RWPE2 (cell line): ENCODE results near the gene EFEMP2.

Experiments used
- ATAC-seq: fragments of 200-7000 bp; cut with Tn5 transposase; 3 replicates; pipeline ENCODE4 v1.9.1; 2021; ENCODE audit warnings: low read depth
- DNase-seq: peaks from one replicate; pipeline ENCODE4 v3.0.0-alpha.2; 2020; ENCODE audit warnings: low spot score
- H3K27ac ChIP-seq: fragments of 450-650 bp; 2 replicates; pipeline ENCODE4 v1.5.1; 2017; ENCODE audit warnings: mild to moderate bottlenecking; ENCODE audit not compliant: poor library complexity, severe bottlenecking
- H3K27me3 ChIP-seq: fragments of 250-450 bp; sonication (Bioruptor Pico); 2 replicates; pipeline ENCODE4 v1.5.1; 2021; ENCODE audit warnings: mild to moderate bottlenecking, moderate library complexity; ENCODE audit not compliant: insufficient read depth, poor library complexity, severe bottlenecking
- H3K36me3 ChIP-seq: fragments of 250-450 bp; sonication (Bioruptor Pico); 2 replicates; pipeline ENCODE4 v1.5.1; 2020; ENCODE audit warnings: low read depth, mild to moderate bottlenecking, moderate library complexity
- H3K4me1 ChIP-seq: fragments of 250-450 bp; sonication (Bioruptor Pico); 2 replicates; pipeline ENCODE4 v1.5.1; 2021; ENCODE audit warnings: mild to moderate bottlenecking, moderate library complexity; ENCODE audit not compliant: insufficient read depth, poor library complexity, severe bottlenecking
- H3K4me3 ChIP-seq: fragments of 250-450 bp; sonication (Bioruptor Pico); 2 replicates; pipeline ENCODE4 v1.5.1; 2021; ENCODE audit warnings: mild to moderate bottlenecking, moderate library complexity; ENCODE audit not compliant: severe bottlenecking
- H3K9me3 ChIP-seq: fragments of 250-450 bp; sonication (Bioruptor Pico); 2 replicates; pipeline ENCODE4 v1.5.1; 2021; ENCODE audit warnings: mild to moderate bottlenecking, moderate library complexity; ENCODE audit not compliant: severe bottlenecking
- TF ChIP-seq, protein P1 (sequence below): fragments of 450-650 bp; IDR thresholded peaks from one replicate; pipeline ENCODE4 v1.5.1; 2017; ENCODE audit warnings: mild to moderate bottlenecking, moderate library complexity; ENCODE audit not compliant: poor library complexity, severe bottlenecking

The EFEMP2 gene

DNA sequence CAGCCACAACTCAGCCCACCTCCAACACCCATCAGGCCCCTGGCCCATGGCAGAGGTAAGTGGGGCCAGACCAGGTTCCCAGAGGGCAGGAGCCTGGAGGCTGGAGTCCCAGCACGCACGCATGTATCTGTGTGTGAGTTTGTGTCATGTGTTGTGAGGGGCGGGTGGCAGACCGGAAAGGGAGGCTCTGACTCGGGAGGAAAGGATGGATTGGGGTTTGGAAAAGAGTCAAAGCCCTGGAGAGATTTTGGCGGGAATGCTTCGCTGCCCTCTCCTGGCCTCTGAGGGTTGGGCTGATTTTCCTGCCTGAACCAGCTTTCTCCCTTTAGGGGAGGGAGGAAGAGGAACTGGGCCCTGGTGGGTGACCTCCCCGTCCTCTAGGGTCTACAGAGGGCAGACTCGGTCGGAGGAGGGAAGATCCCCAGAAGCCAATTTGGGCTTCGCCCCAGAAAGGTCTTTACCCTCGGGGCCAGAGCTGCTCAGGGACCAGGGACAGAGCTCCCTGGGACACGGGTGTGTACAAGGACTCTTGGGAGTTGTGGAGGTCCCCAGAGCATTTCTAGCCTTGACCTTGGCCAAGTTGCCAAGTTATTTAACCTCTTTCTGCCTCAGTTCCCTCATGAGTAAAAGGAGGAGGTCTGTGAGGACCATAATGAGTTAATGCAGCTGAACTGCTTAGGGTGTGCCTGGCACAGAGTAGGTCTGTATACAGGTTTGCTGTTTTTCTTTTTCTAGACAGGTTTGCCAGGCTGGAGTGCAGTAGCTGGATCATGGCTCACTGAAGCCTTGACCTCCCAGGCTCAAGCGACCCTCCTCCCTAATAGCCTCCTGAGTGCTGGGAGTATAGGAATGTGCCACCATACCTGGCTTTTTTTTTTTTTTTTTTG lies 39.3 kb upstream of the EFEMP2 start:
- Histone ChIP-seq H3K4me1 (peaks cover 54% of the 10 kb centered on the region), H3K4me3 (no peak overlapping the region), H3K36me3 (peaks cover 4% of the 10 kb centered on the region; the same call in 1 of the 2 replicates), H3K9me3 (no peaks in the 10 kb centered on the region), H3K27ac (peak overlapping the region; percentile 98), H3K27me3 (no peaks in the 10 kb centered on the region)
- DNase-seq (peak; percentile 86), ATAC-seq (peak; percentile 53)
- TF ChIP-seq, protein P1, sequence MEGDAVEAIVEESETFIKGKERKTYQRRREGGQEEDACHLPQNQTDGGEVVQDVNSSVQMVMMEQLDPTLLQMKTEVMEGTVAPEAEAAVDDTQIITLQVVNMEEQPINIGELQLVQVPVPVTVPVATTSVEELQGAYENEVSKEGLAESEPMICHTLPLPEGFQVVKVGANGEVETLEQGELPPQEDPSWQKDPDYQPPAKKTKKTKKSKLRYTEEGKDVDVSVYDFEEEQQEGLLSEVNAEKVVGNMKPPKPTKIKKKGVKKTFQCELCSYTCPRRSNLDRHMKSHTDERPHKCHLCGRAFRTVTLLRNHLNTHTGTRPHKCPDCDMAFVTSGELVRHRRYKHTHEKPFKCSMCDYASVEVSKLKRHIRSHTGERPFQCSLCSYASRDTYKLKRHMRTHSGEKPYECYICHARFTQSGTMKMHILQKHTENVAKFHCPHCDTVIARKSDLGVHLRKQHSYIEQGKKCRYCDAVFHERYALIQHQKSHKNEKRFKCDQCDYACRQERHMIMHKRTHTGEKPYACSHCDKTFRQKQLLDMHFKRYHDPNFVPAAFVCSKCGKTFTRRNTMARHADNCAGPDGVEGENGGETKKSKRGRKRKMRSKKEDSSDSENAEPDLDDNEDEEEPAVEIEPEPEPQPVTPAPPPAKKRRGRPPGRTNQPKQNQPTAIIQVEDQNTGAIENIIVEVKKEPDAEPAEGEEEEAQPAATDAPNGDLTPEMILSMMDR: peak; percentile 74

DNA sequence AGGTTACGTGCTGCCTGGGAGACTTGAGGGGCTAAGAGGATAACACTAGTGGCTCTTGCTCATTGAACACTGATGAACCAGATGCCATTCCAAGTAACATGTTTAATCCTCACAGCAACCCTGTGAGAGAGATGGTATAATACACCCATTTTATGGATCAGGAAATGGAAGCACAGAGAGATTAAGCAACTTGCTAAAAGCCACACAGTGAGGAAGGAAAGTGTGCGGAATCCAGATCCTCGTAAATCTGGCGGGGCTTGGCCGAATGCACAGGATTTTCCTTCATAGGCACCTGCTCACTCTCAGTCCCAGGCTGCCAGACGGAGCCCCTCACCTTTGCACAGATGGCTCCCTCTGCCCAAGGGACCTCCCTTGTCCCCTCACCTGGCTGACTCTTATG lies 35.3 kb upstream of the EFEMP2 start:
- TF ChIP-seq, protein P1: no peak
- Histone ChIP-seq H3K4me3 (no peak overlapping the region), H3K9me3 (no peaks in the 10 kb centered on the region), H3K36me3 (no peaks in the 10 kb centered on the region), H3K4me1 (peaks cover 29% of the 10 kb centered on the region), H3K27me3 (no peaks in the 10 kb centered on the region), H3K27ac (no peak overlapping the region)
- DNase-seq (no peak), ATAC-seq (no peak)

DNA sequence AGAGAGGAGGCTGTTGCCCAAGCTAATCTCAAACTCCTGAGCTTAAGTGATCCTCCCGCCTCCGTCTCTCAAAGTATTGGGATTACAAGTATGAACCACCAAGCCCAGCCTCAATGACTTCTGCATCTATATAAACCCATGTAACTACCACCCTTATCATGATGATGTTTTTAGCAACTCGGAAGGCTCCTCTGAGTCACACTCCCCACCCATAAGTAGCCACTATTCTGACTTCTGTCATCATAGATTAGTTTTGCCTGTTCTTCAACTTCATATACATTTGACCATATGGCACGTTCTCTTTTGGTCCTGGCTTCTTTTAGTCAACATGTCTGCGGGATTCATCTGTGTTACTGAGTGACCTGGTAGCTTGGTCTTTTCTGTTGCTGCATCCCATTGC lies 34.0 kb upstream of the EFEMP2 start:
- H3K9me3 ChIP-seq: no peaks in the 10 kb centered on the region
- ATAC-seq (no peak), DNase-seq (no peak)
- H3K27me3 ChIP-seq: no peaks in the 10 kb centered on the region
- H3K36me3 ChIP-seq: no peaks in the 10 kb centered on the region
- no peak overlapping the region for H3K4me3 ChIP-seq
- TF ChIP-seq, protein P1: no peak
- H3K27ac ChIP-seq: no peak overlapping the region
- H3K4me1 ChIP-seq: peaks cover 29% of the 10 kb centered on the region

DNA sequence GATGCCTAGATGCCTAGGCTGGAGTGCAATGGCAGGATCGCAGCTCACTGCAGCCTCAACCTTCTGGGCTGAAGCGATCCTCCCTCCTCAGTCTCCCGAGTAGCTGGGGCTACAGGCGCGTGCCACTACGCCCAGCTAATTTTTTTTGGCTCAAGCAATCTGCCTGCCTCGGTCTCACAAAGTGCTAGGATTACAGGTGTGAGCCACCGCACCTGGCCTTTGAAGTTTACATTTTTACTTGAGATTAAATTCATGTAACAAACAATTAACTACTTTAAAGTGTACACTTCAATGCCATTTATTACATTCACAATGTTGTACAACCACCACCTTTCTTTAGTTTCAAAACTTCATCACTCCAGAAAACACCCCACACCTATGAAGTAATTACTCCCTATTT lies 31.1 kb upstream of the EFEMP2 start:
- TF ChIP-seq, protein P1: no peak
- no peak for ATAC-seq
- H3K4me1 ChIP-seq: peaks cover 31% of the 10 kb centered on the region
- no peak overlapping the region for H3K4me3 ChIP-seq
- H3K9me3 ChIP-seq: no peaks in the 10 kb centered on the region
- no peak for DNase-seq
- H3K27me3 ChIP-seq: no peaks in the 10 kb centered on the region
- peaks cover 5% of the 10 kb centered on the region for H3K36me3 ChIP-seq
- peak overlapping the region; percentile 96 for H3K27ac ChIP-seq

DNA sequence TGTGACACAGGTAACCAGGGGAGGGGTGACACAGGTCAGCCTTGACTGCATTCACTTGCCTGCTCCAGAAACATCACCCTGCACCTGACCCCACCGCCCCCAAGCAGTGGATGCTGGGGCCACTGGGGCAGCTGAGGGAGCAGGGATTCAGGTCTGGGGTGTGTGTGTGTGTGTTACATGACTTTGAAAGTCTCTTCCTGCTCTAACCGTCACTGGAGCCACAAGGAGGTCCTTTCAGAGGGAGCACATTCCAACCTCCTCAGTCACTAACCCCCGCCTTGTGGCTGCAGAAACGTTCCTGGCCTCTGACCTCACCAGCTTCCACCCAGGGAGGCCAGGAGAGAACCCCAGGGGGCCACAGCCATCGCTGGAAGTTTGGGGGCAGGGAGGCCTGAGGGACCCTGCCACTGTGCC lies 30.5 kb upstream of the EFEMP2 start:
- TF ChIP-seq, protein P1: no peak
- Histone ChIP-seq H3K9me3 (no peaks in the 10 kb centered on the region), H3K4me1 (peaks cover 36% of the 10 kb centered on the region), H3K27ac (peak overlapping the region; percentile 96), H3K36me3 (peaks cover 11% of the 10 kb centered on the region), H3K27me3 (no peaks in the 10 kb centered on the region), H3K4me3 (no peak overlapping the region)
- peak; percentile 37; the same call in 2 of the 3 replicates for ATAC-seq
- peak; percentile 73 for DNase-seq
